WI38 (cell line): ENCODE measurements around the gene DIP2C.

Experiments
- H3K4me3 ChIP-seq: 2 replicates; pipeline ENCODE4 v1.5.1; 2011; ENCODE audit warnings: low read depth, mild to moderate bottlenecking, control low read depth, low read length
- TF ChIP-seq, protein P1 (sequence below): IDR thresholded peaks from 2 replicates; pipeline ENCODE4 v1.5.1; 2012; ENCODE audit warnings: low read depth, mild to moderate bottlenecking, control low read depth, low read length

DIP2C gene

DNA sequence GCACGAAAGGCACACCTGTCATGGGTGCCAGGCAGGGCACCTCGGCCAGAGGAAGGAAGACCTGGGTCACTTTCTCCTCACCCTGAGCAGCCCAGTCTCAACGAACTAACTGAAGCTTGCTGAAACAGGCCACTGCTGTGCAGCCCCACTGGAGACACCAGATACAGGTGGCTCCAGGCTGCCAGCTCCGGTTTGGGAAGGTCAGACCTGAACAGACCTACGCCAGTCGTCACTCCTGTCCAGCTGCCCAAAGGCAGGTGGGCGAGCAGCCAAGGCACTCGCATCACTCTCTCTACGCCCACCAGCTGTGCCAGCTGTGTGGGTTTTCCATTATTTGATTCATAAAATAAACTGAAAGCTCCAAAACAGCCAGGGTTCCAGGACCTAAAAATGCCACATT, 298.2 kb downstream of the DIP2C start:
- TF ChIP-seq, protein P1, sequence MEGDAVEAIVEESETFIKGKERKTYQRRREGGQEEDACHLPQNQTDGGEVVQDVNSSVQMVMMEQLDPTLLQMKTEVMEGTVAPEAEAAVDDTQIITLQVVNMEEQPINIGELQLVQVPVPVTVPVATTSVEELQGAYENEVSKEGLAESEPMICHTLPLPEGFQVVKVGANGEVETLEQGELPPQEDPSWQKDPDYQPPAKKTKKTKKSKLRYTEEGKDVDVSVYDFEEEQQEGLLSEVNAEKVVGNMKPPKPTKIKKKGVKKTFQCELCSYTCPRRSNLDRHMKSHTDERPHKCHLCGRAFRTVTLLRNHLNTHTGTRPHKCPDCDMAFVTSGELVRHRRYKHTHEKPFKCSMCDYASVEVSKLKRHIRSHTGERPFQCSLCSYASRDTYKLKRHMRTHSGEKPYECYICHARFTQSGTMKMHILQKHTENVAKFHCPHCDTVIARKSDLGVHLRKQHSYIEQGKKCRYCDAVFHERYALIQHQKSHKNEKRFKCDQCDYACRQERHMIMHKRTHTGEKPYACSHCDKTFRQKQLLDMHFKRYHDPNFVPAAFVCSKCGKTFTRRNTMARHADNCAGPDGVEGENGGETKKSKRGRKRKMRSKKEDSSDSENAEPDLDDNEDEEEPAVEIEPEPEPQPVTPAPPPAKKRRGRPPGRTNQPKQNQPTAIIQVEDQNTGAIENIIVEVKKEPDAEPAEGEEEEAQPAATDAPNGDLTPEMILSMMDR: no peak
- H3K4me3 ChIP-seq: no peak overlapping the region

DNA sequence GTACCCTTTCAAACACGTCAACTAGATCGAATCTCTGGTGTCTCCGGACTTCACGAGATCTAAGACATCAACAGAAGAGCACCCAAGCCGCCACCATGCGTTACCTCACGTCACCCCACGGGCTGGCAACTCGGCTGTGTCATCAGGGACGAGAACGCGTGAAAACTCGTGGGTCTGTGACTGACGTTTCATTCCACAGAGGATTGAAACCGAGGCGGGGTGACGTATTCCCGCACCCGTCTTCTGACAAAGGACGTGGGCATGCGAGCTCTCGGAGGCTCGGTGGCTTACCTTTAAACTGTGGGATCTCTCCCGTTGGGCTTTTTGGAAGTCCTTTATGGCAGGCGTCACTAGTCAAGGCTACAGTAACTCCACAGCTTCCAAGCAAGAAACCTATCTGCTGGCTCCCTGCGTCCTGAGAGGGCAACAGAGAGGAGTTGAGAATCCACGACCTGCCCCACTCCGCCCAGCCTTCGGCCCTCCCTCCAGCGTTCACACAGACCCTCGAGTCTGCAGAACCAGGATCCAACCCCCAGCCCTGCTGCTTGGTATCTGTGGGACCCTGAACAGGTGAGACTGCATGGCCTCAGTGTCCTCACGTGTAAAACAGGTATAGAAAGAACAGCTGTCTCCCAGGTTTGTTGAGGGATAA, 298.9 kb downstream of the DIP2C start:
- TF ChIP-seq, protein P1: no peak
- no peak overlapping the region for H3K4me3 ChIP-seq

DNA sequence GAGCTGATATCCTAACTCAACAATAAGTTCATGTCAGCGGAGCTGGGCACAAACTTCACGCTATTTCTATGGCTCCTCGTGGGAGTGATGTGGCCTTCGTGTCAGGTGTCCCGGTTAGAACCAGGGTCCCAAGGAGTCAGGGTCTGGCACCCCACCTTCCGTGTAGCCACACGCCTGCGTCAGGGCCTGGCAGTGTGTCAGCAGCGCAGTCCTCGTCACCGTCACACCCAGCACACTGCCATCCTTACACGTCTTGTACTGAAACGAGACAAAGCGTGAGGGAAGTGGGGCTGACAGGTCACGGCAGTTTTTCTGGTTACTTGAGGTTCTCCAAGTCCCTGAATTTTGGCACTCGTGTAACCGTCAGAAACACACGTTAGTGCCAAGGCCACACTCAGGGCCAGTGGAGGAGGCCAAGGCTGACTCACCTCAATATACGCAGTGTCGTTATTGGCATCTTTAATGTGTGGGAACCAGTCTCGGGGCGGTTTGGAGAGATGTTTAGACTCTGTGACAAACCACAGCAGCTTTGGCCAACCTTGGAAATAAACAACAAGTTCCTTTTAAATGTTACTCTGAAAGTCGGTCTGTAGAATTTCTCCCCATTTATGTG, 299.5 kb downstream of the DIP2C start:
- no peak overlapping the region for H3K4me3 ChIP-seq
- TF ChIP-seq, protein P1: no peak

DNA sequence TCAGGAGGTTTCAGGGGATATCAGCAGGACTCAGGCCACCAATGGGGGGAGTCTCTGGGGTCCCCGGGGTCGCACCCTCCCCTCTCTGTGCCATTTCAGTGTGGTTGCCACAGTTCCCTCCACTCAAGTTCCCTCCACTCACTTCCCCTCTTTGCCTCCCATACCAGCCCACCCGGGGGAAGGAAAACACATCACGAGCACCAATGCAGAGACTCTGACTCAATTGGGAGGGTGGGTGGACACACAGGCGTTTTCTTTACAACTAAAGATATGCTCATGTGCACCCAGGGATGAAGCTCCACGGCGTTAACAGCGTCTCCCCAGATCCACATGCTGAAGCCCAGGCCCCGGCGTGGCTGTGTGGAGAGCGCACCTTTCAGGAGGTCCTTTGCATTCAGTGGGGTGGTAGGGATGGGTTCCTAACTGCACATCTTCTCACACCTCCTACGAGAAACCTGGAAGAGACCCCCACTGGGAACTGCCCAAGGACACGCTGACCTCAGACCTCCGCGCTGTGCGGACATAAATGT, 300.1 kb downstream of the DIP2C start:
- H3K4me3 ChIP-seq: no peak overlapping the region
- TF ChIP-seq, protein P1: no peak

DNA sequence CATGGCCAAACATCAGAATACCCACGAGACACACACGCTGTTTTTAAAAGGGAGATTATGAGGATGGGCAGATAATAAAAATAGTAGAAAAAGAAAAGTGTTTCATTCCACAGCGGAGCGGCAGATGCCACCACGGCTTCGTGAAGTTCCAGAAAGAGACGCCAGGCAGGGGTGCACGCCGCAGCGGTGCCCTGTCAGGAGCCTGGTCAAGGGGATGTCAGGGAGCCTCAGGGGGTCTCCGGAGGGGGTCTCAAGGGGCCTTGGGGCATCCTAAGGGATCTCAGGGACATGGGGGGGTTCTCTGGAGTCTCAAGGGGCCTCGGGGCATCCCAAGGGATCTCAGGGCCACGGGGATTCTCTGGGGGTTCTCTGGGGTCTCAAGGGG, 300.8 kb downstream of the DIP2C start:
- no peak overlapping the region for H3K4me3 ChIP-seq
- TF ChIP-seq, protein P1: no peak

DNA sequence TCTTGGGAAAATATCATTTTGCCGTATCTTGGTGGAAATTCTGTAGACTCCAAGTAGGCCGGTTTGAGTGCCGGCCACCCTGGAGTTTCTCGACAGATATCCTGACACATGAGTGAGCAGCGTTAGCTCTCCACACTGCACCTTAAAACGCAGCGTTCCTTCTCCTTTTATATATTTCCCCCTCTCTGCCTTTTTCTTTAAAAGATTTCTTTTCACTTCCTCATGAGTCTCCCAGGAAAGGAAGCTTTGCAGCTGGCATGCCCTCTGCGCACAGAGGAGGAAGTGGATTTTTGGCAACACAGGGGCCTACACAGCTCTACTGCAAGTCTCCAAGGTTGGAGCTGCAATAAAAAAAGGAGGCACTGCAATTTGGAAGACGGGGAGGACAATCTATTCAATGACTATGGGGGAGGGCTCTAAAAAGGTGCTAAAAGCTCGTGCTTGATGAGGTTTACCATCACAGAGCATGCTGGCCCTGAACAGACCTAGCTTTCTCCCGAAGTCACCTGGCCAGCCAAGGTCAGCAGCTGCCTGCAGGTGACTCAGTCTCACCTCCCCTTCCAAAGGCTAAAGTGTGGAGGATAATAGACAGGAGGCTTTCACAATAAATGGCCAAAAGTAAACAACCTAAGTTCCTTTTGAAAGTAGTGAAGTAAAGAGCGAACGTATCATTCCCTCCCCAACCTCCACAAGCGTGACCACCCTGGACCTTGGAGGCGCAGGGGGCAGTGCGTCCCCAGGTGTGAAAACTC, 301.4 kb downstream of the DIP2C start:
- TF ChIP-seq, protein P1: no peak
- no peak overlapping the region for H3K4me3 ChIP-seq

DNA sequence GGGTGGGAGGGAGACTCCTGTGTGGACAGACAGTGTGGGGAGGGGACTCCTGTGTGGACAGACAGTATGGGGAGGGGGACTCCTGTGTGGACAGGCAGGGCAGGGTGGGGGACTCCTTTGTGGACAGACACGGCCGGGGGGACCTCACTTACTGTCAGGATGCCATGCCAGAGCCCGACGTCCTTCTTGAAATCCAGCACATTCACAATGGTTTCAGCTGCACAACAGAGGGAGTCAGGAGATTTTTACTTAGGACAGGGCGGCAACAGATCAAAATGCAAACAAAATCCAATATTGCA, 301.9 kb downstream of the DIP2C start:
- TF ChIP-seq, protein P1: no peak
- H3K4me3 ChIP-seq: no peak overlapping the region
